ENCODE results near the gene SYTL2. TPM values are rescaled to one million over a fixed set of nuclear protein-coding genes. Genes with fewer than 3 reads are reported as not detected.

Gene SYTL2
- total and polyA plus RNA-seq, 8 donors: 2.5 to 12.2 (median 4.0) TPM

GRCh38 chr11:85755285-85755684 is 55.7 kb downstream of the SYTL2 start:
- TF ChIP-seq, protein P1, sequence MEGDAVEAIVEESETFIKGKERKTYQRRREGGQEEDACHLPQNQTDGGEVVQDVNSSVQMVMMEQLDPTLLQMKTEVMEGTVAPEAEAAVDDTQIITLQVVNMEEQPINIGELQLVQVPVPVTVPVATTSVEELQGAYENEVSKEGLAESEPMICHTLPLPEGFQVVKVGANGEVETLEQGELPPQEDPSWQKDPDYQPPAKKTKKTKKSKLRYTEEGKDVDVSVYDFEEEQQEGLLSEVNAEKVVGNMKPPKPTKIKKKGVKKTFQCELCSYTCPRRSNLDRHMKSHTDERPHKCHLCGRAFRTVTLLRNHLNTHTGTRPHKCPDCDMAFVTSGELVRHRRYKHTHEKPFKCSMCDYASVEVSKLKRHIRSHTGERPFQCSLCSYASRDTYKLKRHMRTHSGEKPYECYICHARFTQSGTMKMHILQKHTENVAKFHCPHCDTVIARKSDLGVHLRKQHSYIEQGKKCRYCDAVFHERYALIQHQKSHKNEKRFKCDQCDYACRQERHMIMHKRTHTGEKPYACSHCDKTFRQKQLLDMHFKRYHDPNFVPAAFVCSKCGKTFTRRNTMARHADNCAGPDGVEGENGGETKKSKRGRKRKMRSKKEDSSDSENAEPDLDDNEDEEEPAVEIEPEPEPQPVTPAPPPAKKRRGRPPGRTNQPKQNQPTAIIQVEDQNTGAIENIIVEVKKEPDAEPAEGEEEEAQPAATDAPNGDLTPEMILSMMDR (IDR thresholded peaks at IDR 0.05): no peak
- intact Hi-C loops (cut with DNase I): no loop called here
- ATAC-seq (no peak), DNase-seq (no peak), FAIRE-seq (no peak)
- WGBS, 2 donors: 86 to 94% methylated on average over 2 of the region's 2 CpGs
- no peaks in the 10 kb centered on the region for H3K36me3 ChIP-seq
- no peaks in the 10 kb centered on the region for H3K9me3 ChIP-seq
- no peaks in the 10 kb centered on the region for H3K4me1 ChIP-seq
- H3K4me3 ChIP-seq: no peak overlapping the region
- H3K27me3 ChIP-seq: no peaks in the 10 kb centered on the region
- no peak overlapping the region for H3K27ac ChIP-seq

GRCh38 chr11:85752890-85753581 is 57.9 kb downstream of the SYTL2 start:
- H3K4me1 ChIP-seq: no peaks in the 10 kb centered on the region
- WGBS, 2 donors: 87 to 88% methylated on average over 7 of the region's 7 CpGs
- peak in 3 of 4 donors; percentile 26 to 30 (median 27) for ATAC-seq

DNA sequence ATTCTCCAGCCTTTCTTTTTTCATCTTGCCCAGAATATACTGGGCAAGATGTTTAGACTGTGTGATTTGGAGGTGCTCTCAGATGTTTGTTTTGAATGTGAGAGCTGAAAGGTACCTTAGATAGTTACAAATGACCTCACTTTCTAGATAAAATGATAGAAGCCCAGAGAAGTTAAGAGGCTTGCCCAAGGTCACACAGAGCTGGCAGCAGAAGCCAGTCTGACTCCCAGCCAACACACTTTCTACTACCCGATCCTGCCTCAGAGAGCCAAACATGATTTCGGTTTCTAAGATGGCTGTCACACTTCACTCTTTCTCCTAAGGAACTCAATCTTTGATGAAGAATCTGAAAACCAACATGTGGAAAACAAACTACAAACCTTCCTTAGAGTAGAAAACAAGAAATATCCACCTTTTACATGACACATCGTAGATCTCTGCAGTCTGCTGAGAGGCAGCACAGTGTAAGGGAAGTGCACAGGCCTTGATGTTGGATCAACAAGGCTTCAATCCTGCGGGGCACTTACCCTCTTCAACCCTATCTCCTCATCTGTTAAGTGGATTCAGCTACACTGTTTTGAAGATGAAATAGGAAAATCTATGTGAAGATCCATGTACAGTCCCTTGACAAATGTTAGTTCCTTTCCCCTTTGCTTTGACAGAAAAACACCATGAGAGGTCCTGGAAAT is 58.6 kb downstream of the SYTL2 start:
- Histone ChIP-seq H3K4me3 (no peak overlapping the region), H3K27me3 (no peaks in the 10 kb centered on the region), H3K27ac (no peak overlapping the region), H3K9me3 (no peaks in the 10 kb centered on the region), H3K4me1 (no peaks in the 10 kb centered on the region), H3K36me3 (no peaks in the 10 kb centered on the region)
- ATAC-seq (peak; percentile 51 to 86 (median 76)), DNase-seq (peak in 3 of 6 donors; percentile 13 to 41 (median 27)), FAIRE-seq (no peak)
- WGBS, 2 donors: 42 to 46% methylated on average over 4 of the region's 4 CpGs
- intact Hi-C loops (cut with DNase I): no loop called here
- TF ChIP-seq, protein P1 (IDR thresholded peaks at IDR 0.05): no peak

More at GRCh38 chr11:85752890-85753581, 57.9 kb downstream of the SYTL2 start:
- intact Hi-C loops (cut with DNase I): no loop called here
- DNase-seq (no peak), FAIRE-seq (no peak)
- H3K27ac ChIP-seq: no peak overlapping the region
- TF ChIP-seq, protein P1 (IDR thresholded peaks at IDR 0.05): no peak
- H3K27me3 ChIP-seq: no peaks in the 10 kb centered on the region
- H3K9me3 ChIP-seq: no peaks in the 10 kb centered on the region
- no peak overlapping the region for H3K4me3 ChIP-seq
- H3K36me3 ChIP-seq: no peaks in the 10 kb centered on the region

DNA sequence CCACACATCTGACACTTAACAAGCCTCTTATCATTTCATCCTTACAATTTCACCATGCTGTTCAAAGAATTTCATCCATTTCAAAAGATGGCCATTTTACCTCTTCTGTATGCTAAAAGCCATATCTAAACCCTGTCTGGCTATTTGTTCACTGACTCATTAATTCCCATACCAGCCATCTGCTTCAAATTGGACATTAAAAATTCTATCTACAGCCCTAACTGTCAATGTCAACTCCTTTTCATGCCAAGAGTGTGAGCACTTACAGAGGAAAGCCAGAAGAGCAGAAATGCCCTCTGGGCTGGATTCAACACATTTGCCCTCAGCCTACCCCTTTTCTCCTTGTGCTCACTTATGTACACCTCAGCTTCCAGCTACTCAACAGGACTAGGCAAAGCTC is 59.2 kb downstream of the SYTL2 start:
- H3K27me3 ChIP-seq: no peaks in the 10 kb centered on the region
- TF ChIP-seq, protein P1 (IDR thresholded peaks at IDR 0.05): no peak
- ATAC-seq (no peak), FAIRE-seq (no peak), DNase-seq (no peak)
- H3K4me1 ChIP-seq: no peaks in the 10 kb centered on the region
- intact Hi-C loops (cut with DNase I): no loop called here
- no peak overlapping the region for H3K4me3 ChIP-seq
- H3K9me3 ChIP-seq: no peaks in the 10 kb centered on the region
- no peaks in the 10 kb centered on the region for H3K36me3 ChIP-seq
- H3K27ac ChIP-seq: no peak overlapping the region

DNA sequence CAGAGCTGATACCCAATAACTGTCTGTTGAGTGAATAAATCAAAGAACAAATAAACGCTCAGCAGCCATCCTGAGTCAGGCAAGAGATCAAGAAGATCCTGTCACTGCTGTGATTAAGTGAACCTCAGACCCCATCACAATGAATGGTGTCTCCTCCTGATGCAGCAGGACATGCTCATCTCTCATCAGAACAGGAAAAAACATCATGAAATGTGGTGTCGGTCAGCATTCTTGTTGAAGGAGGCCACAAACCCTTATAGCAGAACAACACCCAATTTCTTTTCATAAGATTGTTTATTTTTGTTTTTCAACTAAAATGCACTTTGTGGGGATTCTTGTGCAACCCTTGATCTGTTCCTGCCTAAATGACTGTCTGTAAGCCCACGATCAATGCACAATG is 60.3 kb downstream of the SYTL2 start:
- no peaks in the 10 kb centered on the region for H3K36me3 ChIP-seq
- H3K27me3 ChIP-seq: no peaks in the 10 kb centered on the region
- H3K9me3 ChIP-seq: no peaks in the 10 kb centered on the region
- no peak for DNase-seq
- TF ChIP-seq, protein P1 (IDR thresholded peaks at IDR 0.05): no peak
- intact Hi-C loops (cut with DNase I): no loop called here
- ATAC-seq: no peak
- no peak overlapping the region for H3K4me3 ChIP-seq
- no peak overlapping the region for H3K27ac ChIP-seq
- peaks cover 0 to 2% (median 0%) of the 10 kb centered on the region in 3 donors for H3K4me1 ChIP-seq
- 87 to 90% methylated on average over 3 of the region's 3 CpGs for WGBS, 2 donors
- no peak for FAIRE-seq
